ENCODE measurements around the gene LRMDA. TPM values are rescaled to one million over a fixed set of nuclear protein-coding genes. Genes with fewer than 3 reads are reported as not detected.

The LRMDA gene
- total RNA-seq, 1 donor from 2014 or later = 5.2 TPM

- Histone ChIP-seq H3K4me3 (no peak overlapping the region), H3K4me1 (peaks cover 12% of the 10 kb centered on the region), H4K20me1 (ENCODE audit: low read depth) (no peaks in the 10 kb centered on the region), H3K4me2 (no peak overlapping the region), H3F3A (ENCODE audit: low read depth) (no peaks in the 10 kb centered on the region), H3K36me3 (no peaks in the 10 kb centered on the region), H2AFZ (replicated peaks) (no peak overlapping the region), H3K9ac (no peak overlapping the region), H3K27ac (no peak overlapping the region), H3K27me3 (no peaks in the 10 kb centered on the region), H3K9me3 (ENCODE audit: low read depth) (no peaks in the 10 kb centered on the region), H3K79me2 (ENCODE audit: low read depth) (no peaks in the 10 kb centered on the region)
- DNase-seq (ENCODE audit: low spot score) = no peak
- Mint-ChIP-seq H3K27ac (no peak overlapping the region), H3K36me3 (no peaks in the 10 kb centered on the region), H3K4me1 (peaks cover 10% of the 10 kb centered on the region), H3K9me3 (no peaks in the 10 kb centered on the region), H3K27me3 (ENCODE audit: insufficient read depth, low read depth) (peaks cover 7% of the 10 kb centered on the region), H3K4me3 (no peak overlapping the region)
- TF ChIP-seq CTCF (IDR thresholded peaks at IDR 0.05) (no peak), EZH2 (IDR thresholded peaks at IDR 0.05) (no peak), EZH2phosphoT487 (IDR thresholded peaks at IDR 0.05) (no peak)
Observed at GRCh38 chr10:75460059-75460458, 28.6 kb downstream of the LRMDA start.

- Histone ChIP-seq H3K9ac (no peak overlapping the region), H3F3A (ENCODE audit: low read depth) (no peaks in the 10 kb centered on the region), H3K36me3 (no peaks in the 10 kb centered on the region), H3K4me2 (no peak overlapping the region), H3K27ac (no peak overlapping the region), H3K4me3 (no peak overlapping the region), H3K27me3 (no peaks in the 10 kb centered on the region), H4K20me1 (ENCODE audit: low read depth) (no peaks in the 10 kb centered on the region), H3K4me1 (peaks cover 12% of the 10 kb centered on the region), H3K9me3 (ENCODE audit: low read depth) (no peaks in the 10 kb centered on the region), H3K79me2 (ENCODE audit: low read depth) (no peaks in the 10 kb centered on the region), H2AFZ (replicated peaks) (peak overlapping the region; percentile 38)
- peaks cover 7% of the 10 kb centered on the region for H3K27me3 Mint-ChIP-seq (ENCODE audit: insufficient read depth, low read depth)
- no peak for DNase-seq (ENCODE audit: low spot score)
- H3K4me1 Mint-ChIP-seq = peaks cover 18% of the 10 kb centered on the region
- H3K27ac Mint-ChIP-seq = no peak overlapping the region
- no peak overlapping the region for H3K4me3 Mint-ChIP-seq
- TF ChIP-seq EZH2phosphoT487 (IDR thresholded peaks at IDR 0.05) = no peak
- no peak for TF ChIP-seq CTCF (IDR thresholded peaks at IDR 0.05)
- no peak for TF ChIP-seq EZH2 (IDR thresholded peaks at IDR 0.05)
- no peaks in the 10 kb centered on the region for H3K9me3 Mint-ChIP-seq
- H3K36me3 Mint-ChIP-seq = no peaks in the 10 kb centered on the region
Observed at GRCh38 chr10:75461672-75462649, 30.5 kb downstream of the LRMDA start.

DNA sequence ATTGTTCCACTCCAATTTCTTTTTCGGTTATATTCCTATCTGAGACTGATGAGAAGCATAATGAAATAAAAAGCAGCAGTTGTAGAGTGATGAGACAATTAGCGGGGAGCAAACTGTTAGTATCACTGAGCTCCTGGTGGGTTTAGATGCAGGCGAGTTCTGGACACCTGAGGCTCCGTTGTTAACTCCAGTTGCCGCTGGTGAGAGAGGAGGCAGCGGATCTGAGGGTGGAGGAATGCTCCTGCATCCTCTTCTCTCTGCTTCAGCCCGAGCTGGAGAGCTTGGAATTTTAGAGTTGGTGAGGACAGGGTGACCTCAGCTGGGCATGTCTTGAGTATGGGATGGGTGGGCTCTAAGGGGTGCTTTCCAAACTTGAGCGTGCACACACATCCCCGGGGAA lies 31.4 kb downstream of the LRMDA start:
- no peaks in the 10 kb centered on the region for H4K20me1 ChIP-seq (ENCODE audit: low read depth)
- no peaks in the 10 kb centered on the region for H3K79me2 ChIP-seq (ENCODE audit: low read depth)
- peaks cover 12% of the 10 kb centered on the region for H3K4me1 ChIP-seq
- H3K36me3 ChIP-seq = no peaks in the 10 kb centered on the region
- H3K27ac ChIP-seq = no peak overlapping the region
- no peak overlapping the region for H3K4me2 ChIP-seq
- no peak overlapping the region for H3K4me3 ChIP-seq
- no peaks in the 10 kb centered on the region for H3F3A ChIP-seq (ENCODE audit: low read depth)
- Mint-ChIP-seq H3K36me3 (no peaks in the 10 kb centered on the region), H3K27ac (no peak overlapping the region), H3K9me3 (no peaks in the 10 kb centered on the region), H3K4me1 (peaks cover 18% of the 10 kb centered on the region), H3K4me3 (no peak overlapping the region), H3K27me3 (ENCODE audit: insufficient read depth, low read depth) (peaks cover 6% of the 10 kb centered on the region)
- TF ChIP-seq EZH2 (IDR thresholded peaks at IDR 0.05) (no peak), CTCF (IDR thresholded peaks at IDR 0.05) (no peak), EZH2phosphoT487 (IDR thresholded peaks at IDR 0.05) (no peak)
- no peak overlapping the region for H3K9ac ChIP-seq
- no peaks in the 10 kb centered on the region for H3K9me3 ChIP-seq (ENCODE audit: low read depth)
- H2AFZ ChIP-seq (replicated peaks) = peak overlapping the region; percentile 12
- H3K27me3 ChIP-seq = no peaks in the 10 kb centered on the region
- DNase-seq (ENCODE audit: low spot score) = no peak

Measured in neural progenitor cell (in vitro differentiated cells).